Esophagus muscularis mucosa (tissue), 3 donors: ENCODE measurements around the gene STARD9.

ENCODE experiments used
- CTCF ChIP-seq, 3 experiments: fragments of 200-600 bp in 2 of 3; fragments of 450-650 bp in 1 of 3; sonication (generic) in 2 of 3; IDR thresholded peaks; one replicate each; pipeline ENCODE4 v1.5.1; 2017 to 2019; ENCODE audit warnings: antibody characterized with exemption in 3 of 3, mild to moderate bottlenecking in 2 of 3, moderate library complexity in 1 of 3
- POLR2A ChIP-seq: fragments of 450-650 bp; IDR thresholded peaks from one replicate; pipeline ENCODE4 v1.6.1; 2017; ENCODE audit warnings: antibody characterized with exemption, moderate library complexity, mild to moderate bottlenecking, low read depth

GRCh38 chr15:42725331-42725903 lies 150.0 kb downstream of the STARD9 start:
- TF ChIP-seq CTCF (IDR thresholded peaks at IDR 0.05) (no peak), POLR2A (no peak)
